ENCODE data around the gene VSTM1. TPM values are rescaled to one million over a fixed set of nuclear protein-coding genes. Genes with fewer than 3 reads are reported as not detected.

The VSTM1 gene
- total RNA-seq, 2 donors from 2014 or later: not detected

DNA sequence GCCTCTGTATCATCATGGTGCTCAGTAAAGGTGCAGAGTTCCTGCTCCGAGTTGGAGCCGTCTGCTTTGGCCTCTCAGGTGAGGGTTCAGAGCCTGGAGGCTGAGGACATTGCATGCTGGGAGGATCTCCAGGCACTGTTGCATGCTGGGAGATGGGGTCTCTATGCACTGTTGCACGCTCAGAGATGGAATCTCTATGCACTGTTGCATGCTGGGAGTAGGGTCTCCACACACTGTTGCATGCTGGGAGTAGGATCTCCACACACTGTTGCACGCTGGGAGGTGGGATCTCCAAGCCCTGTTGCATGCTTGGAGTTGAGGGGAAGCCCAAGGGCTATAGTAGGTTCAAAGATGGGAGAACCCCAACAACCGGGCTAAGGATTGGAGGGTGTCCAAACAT is 64.0 kb downstream of the VSTM1 start:
- H3K27ac ChIP-seq: no peak overlapping the region
- no peak for ATAC-seq (ENCODE audit: insufficient number of reproducible peaks, low FRiP score, low read depth)

DNA sequence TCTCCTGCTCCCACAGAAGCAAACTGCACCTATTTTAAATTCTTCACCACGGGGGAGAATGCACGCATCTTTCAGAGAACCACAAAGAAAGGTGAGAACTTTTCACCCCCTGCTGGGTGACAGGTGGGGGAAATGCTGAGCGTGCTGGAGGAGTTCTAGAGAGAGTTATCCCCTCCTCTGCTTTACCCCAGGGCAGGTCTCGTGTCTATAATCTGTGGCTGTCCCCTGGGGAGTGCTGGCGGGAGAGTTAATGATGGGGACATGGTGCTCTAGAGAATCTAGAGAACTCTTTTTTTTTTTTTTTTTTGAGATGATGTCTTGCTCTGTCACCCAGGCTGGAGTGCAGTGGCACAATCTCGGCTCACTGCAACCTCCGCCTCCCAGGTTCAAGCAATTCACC is 65.5 kb downstream of the VSTM1 start:
- DNase-seq (ENCODE audit: low spot score) (no peak), ATAC-seq (ENCODE audit: insufficient number of reproducible peaks, low FRiP score, low read depth) (no peak)
- H3K27ac ChIP-seq: no peak overlapping the region
- TF ChIP-seq CTCF (IDR thresholded peaks at IDR 0.05): no peak
- H3K4me3 ChIP-seq: no peak overlapping the region
- no peaks in the 10 kb centered on the region for H3K27me3 ChIP-seq (replicated peaks; ENCODE audit: insufficient read depth)
- no peaks in the 10 kb centered on the region for H3K36me3 ChIP-seq
- no peaks in the 10 kb centered on the region for H3K4me1 ChIP-seq (ENCODE audit: control insufficient read depth in 1 of 2, low read depth in 2 of 2)
- no peaks in the 10 kb centered on the region for H3K9me3 ChIP-seq

More for the DNA sequence above, 64.0 kb downstream of the VSTM1 start:
- H3K36me3 ChIP-seq: no peaks in the 10 kb centered on the region
- no peak for DNase-seq (ENCODE audit: low spot score)
- H3K27me3 ChIP-seq (replicated peaks; ENCODE audit: insufficient read depth): no peaks in the 10 kb centered on the region
- no peak for TF ChIP-seq CTCF (IDR thresholded peaks at IDR 0.05)
- H3K9me3 ChIP-seq: no peaks in the 10 kb centered on the region
- no peaks in the 10 kb centered on the region for H3K4me1 ChIP-seq (ENCODE audit: control insufficient read depth in 1 of 2, low read depth in 2 of 2)
- H3K4me3 ChIP-seq: no peak overlapping the region

DNA sequence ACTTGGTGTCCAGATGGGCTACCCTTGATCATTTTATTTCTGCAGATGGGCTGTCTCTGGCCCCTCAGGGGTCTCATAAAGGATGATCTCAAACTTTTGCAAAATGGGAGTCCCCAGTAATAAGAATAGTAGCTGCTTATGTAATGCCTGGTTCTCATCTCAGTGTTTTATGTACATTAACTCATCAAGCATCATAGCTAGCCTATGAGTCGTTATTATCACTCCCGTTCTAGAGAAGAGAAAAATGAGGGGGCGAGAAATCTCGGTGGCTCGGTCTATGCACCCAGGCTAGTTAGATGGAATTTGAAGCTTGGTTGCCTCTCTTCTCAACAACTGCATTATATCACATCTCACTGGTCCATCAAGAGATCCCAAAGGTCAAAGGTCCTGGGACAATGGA is 68.9 kb downstream of the VSTM1 start:
- Histone ChIP-seq H3K36me3 (no peaks in the 10 kb centered on the region), H3K27me3 (replicated peaks; ENCODE audit: insufficient read depth) (no peaks in the 10 kb centered on the region), H3K4me1 (ENCODE audit: control insufficient read depth in 1 of 2, low read depth in 2 of 2) (peaks cover 0 to 3% of the 10 kb centered on the region in 2 donors), H3K9me3 (no peaks in the 10 kb centered on the region), H3K4me3 (no peak overlapping the region), H3K27ac (no peak overlapping the region)
- no peak for TF ChIP-seq CTCF (IDR thresholded peaks at IDR 0.05)
- ATAC-seq (ENCODE audit: insufficient number of reproducible peaks, low FRiP score, low read depth) (no peak), DNase-seq (ENCODE audit: low spot score) (no peak)

- Histone ChIP-seq H3K4me3 (no peak overlapping the region), H3K27ac (no peak overlapping the region), H3K9me3 (no peaks in the 10 kb centered on the region), H3K36me3 (no peaks in the 10 kb centered on the region), H3K4me1 (ENCODE audit: control insufficient read depth in 1 of 2, low read depth in 2 of 2) (peaks cover 0 to 3% of the 10 kb centered on the region in 2 donors), H3K27me3 (replicated peaks; ENCODE audit: insufficient read depth) (no peaks in the 10 kb centered on the region)
- no peak for ATAC-seq (ENCODE audit: insufficient number of reproducible peaks, low FRiP score, low read depth)
- TF ChIP-seq CTCF (IDR thresholded peaks at IDR 0.05): no peak
- no peak for DNase-seq (ENCODE audit: low spot score)
Observed at GRCh38 chr19:53993448-53993847, 70.2 kb downstream of the VSTM1 start.

GRCh38 chr19:53992815-53993214 is 70.9 kb downstream of the VSTM1 start:
- Histone ChIP-seq H3K27me3 (replicated peaks; ENCODE audit: insufficient read depth) (no peaks in the 10 kb centered on the region), H3K4me1 (ENCODE audit: control insufficient read depth in 1 of 2, low read depth in 2 of 2) (peaks cover 0 to 3% of the 10 kb centered on the region in 2 donors), H3K27ac (no peak overlapping the region), H3K36me3 (no peaks in the 10 kb centered on the region), H3K4me3 (no peak overlapping the region), H3K9me3 (no peaks in the 10 kb centered on the region)
- TF ChIP-seq CTCF (IDR thresholded peaks at IDR 0.05): no peak
- ATAC-seq (ENCODE audit: insufficient number of reproducible peaks, low FRiP score, low read depth) (no peak), DNase-seq (ENCODE audit: low spot score) (no peak)

Measured in thoracic aorta (tissue), 2 donors.